ENCODE results near the gene EGFR.
"Not testable (repeated sequence)": the region's sequence is repeated elsewhere in the genome, so short reads cannot be mapped to it uniquely, and the experiment has no call there.

Gene EGFR

GRCh38 chr7:55148571-55148970, 129.8 kb downstream of the EGFR start:
- no peak for DNase-seq (ENCODE audit: low read depth)

GRCh38 chr7:55149001-55149400, 130.2 kb downstream of the EGFR start:
- no peak for DNase-seq (ENCODE audit: low read depth)

- DNase-seq (ENCODE audit: low read depth): no peak
Observed at GRCh38 chr7:55150166-55150565, 131.3 kb downstream of the EGFR start.

GRCh38 chr7:55150709-55151451, 132.1 kb downstream of the EGFR start:
- no peak for DNase-seq (ENCODE audit: low read depth)

- no peak for DNase-seq (ENCODE audit: low read depth)
Observed at GRCh38 chr7:55152516-55152915, 133.7 kb downstream of the EGFR start.

GRCh38 chr7:55154096-55154495, 135.3 kb downstream of the EGFR start:
- DNase-seq (ENCODE audit: low read depth): no peak

- no peak for DNase-seq (ENCODE audit: low read depth)
Observed at GRCh38 chr7:55155351-55156117, 136.7 kb downstream of the EGFR start.

- no peak for DNase-seq (ENCODE audit: low read depth)
Observed at GRCh38 chr7:55156919-55157763, 138.3 kb downstream of the EGFR start.

GRCh38 chr7:55157764-55158105, 138.9 kb downstream of the EGFR start:
- no peak for DNase-seq (ENCODE audit: low read depth)

- peak; percentile 27 for DNase-seq (ENCODE audit: low read depth)
Observed at GRCh38 chr7:55158541-55159382, 139.9 kb downstream of the EGFR start.

GRCh38 chr7:55160539-55160938, 141.7 kb downstream of the EGFR start:
- peak; percentile 86 for DNase-seq (ENCODE audit: low read depth)

GRCh38 chr7:55161154-55161687, 142.4 kb downstream of the EGFR start:
- DNase-seq (ENCODE audit: low read depth): no peak

- no peak for DNase-seq (ENCODE audit: low read depth)
Observed at GRCh38 chr7:55162476-55162875, 143.7 kb downstream of the EGFR start.

- no peak for DNase-seq (ENCODE audit: low read depth)
Observed at GRCh38 chr7:55163733-55164132, 144.9 kb downstream of the EGFR start.

GRCh38 chr7:55164527-55164926, 145.7 kb downstream of the EGFR start:
- DNase-seq (ENCODE audit: low read depth): no peak

GRCh38 chr7:55165176-55165861, 146.5 kb downstream of the EGFR start:
- no peak for DNase-seq (ENCODE audit: low read depth)

- not testable (repeated sequence) for DNase-seq (ENCODE audit: low read depth)
Observed at GRCh38 chr7:55167296-55167695, 148.5 kb downstream of the EGFR start.

- no peak for DNase-seq (ENCODE audit: low read depth)
Observed at GRCh38 chr7:55170335-55171069, 151.7 kb downstream of the EGFR start.

GRCh38 chr7:55171157-55171556, 152.3 kb downstream of the EGFR start:
- no peak for DNase-seq (ENCODE audit: low read depth)

- peak; percentile 44 for DNase-seq (ENCODE audit: low read depth)
Observed at GRCh38 chr7:55172161-55172560, 153.3 kb downstream of the EGFR start.
